K562 (cell line): Measurements from ENCODE around the gene IFNA7. TPM values are rescaled to one million over a fixed set of nuclear protein-coding genes. Genes with fewer than 3 reads are reported as not detected.

Experiments used
- ATAC-seq: fragments of 200-7000 bp; cut with Tn5 transposase; 3 replicates; pipeline ENCODE4 v1.9.1; 2020; ENCODE audit warnings: moderate library complexity
- BruUV-seq: library from RNA; stranded (reverse); fragments of 400-500 nt; replicated peaks from 2 replicates; lab custom pipeline; 2021; lab: Mats Ljungman, UMichigan
- CTCF ChIA-PET: fragments of 300-600 bp; formaldehyde crosslinking; extraction: SDS; loops from one replicate; lab custom pipeline; 2021; ENCODE audit warnings: low intra/inter-chr PET ratio; lab: Yijun Ruan, JAX
- POLR2A ChIA-PET: fragments of 300-600, 350-650 bp; sonication (Branson Sonifier 250); formaldehyde crosslinking; extraction: SDS; loops from one replicate; lab custom pipeline; 2021; ENCODE audit warnings: antibody characterized with exemption, inconsistent platforms; lab: Yijun Ruan, JAX
- DNase-seq, 4 experiments: peaks; one replicate each; pipeline versions ENCODE4 v3.0.0 to v3.0.0-alpha.2; 2011 to 2018; ENCODE audit warnings: low spot score in 3 of 4, mixed read lengths in 3 of 4; ENCODE audit errors: extremely low read depth in 1 of 4
- FAIRE-seq: peaks from 2 replicates; lab custom pipeline; 2011; peaks lifted over from hg19 to GRCh38; lab: Jason Lieb, UNC
- H2AFZ ChIP-seq: 2 replicates; pipeline ENCODE4 v1.6.0; 2011; ENCODE audit warnings: low read depth, low read length, control low read depth, inconsistent platforms
- H3K27ac ChIP-seq: fragments of 200-600 bp; 3 replicates; pipeline ENCODE4 v1.8.0; 2011; ENCODE audit warnings: low read depth, mild to moderate bottlenecking, control low read depth, inconsistent platforms, low read length, moderate library complexity, mixed read lengths; ENCODE audit errors: extremely low read depth
- H3K27me3 ChIP-seq, 2 experiments: fragments of 300-600 bp in 1 of 2; 2 replicates in 1 of 2; 3 replicates in 1 of 2; pipeline versions ENCODE4 v1.6.0 to v1.8.0; 2011; ENCODE audit warnings: inconsistent platforms in 2 of 2, low read length in 2 of 2, mild to moderate bottlenecking in 1 of 2, mixed read lengths in 1 of 2, moderate library complexity in 1 of 2; ENCODE audit not compliant: control insufficient read depth in 2 of 2, insufficient read depth in 2 of 2
- H3K36me3 ChIP-seq: fragments of 300-600 bp; 3 replicates; pipeline ENCODE4 v1.8.0; 2011; ENCODE audit warnings: mild to moderate bottlenecking, low read length, inconsistent platforms; ENCODE audit not compliant: control insufficient read depth, insufficient read depth
- H3K4me1 ChIP-seq, 2 experiments: fragments of 200-600 bp in 1 of 2; replicated peaks in 1 of 2; 2 replicates in 1 of 2; 3 replicates in 1 of 2; pipeline versions ENCODE4 v1.5.1 to v1.8.0; 2011; ENCODE audit warnings: inconsistent platforms in 2 of 2, low read length in 2 of 2, mild to moderate bottlenecking in 1 of 2, mixed read lengths in 1 of 2, moderate library complexity in 1 of 2; ENCODE audit not compliant: control insufficient read depth in 2 of 2, insufficient read depth in 2 of 2
- H3K4me2 ChIP-seq: 2 replicates; pipeline ENCODE4 v1.6.1; 2011; ENCODE audit warnings: low read length, control low read depth, inconsistent platforms, mixed read lengths; ENCODE audit not compliant: insufficient read depth
- H3K4me3 ChIP-seq: fragments of 200-600 bp; sonication (generic), shearing (Covaris generic); 2 replicates; pipeline ENCODE4 v1.5.1; 2016; ENCODE audit warnings: control low read depth, inconsistent platforms
- H3K79me2 ChIP-seq: fragments of 200-600 bp; 3 replicates; pipeline ENCODE4 v1.8.0; 2011; ENCODE audit warnings: low read length, inconsistent platforms; ENCODE audit not compliant: control insufficient read depth, insufficient read depth
- H3K9ac ChIP-seq, 2 experiments: 2 replicates each; pipeline versions ENCODE4 v1.6.0 to v1.6.1; 2011; ENCODE audit warnings: low read depth in 2 of 2, low read length in 2 of 2, control low read depth in 1 of 2, inconsistent platforms in 1 of 2, mild to moderate bottlenecking in 1 of 2, mixed read lengths in 1 of 2; ENCODE audit not compliant: insufficient read depth in 1 of 2
- H3K9me1 ChIP-seq: one replicate; pipeline ENCODE4 v1.6.0; 2011; ENCODE audit warnings: inconsistent platforms, mild to moderate bottlenecking, low read length, moderate library complexity; ENCODE audit not compliant: control insufficient read depth, insufficient read depth
- H3K9me3 ChIP-seq: replicated peaks from 2 replicates; pipeline ENCODE4 v1.5.1; 2011; ENCODE audit warnings: low read depth, low read length, inconsistent platforms; ENCODE audit not compliant: control insufficient read depth, insufficient read depth
- H4K20me1 ChIP-seq: replicated peaks from 2 replicates; pipeline ENCODE4 v1.6.1; 2011; ENCODE audit warnings: low read length, inconsistent platforms, mixed read lengths; ENCODE audit not compliant: control insufficient read depth, insufficient read depth
- CBX8 ChIP-seq: fragments of 200-600 bp; sonication (generic); IDR thresholded peaks from 2 replicates; pipeline ENCODE4 v1.6.1; 2012; ENCODE audit warnings: borderline replicate concordance, mixed run types, low read depth, mild to moderate bottlenecking, moderate library complexity, mixed read lengths, low read length, control low read depth, inconsistent platforms; ENCODE audit not compliant: poor library complexity, severe bottlenecking; ENCODE audit errors: extremely low read depth
- EWSR1 ChIP-seq: fragments of 450-650 bp; IDR thresholded peaks from 2 replicates; pipeline ENCODE4 v1.6.1; 2018; ENCODE audit warnings: borderline replicate concordance, mild to moderate bottlenecking, low read depth, moderate library complexity; ENCODE audit not compliant: partially characterized antibody
- HDAC3 ChIP-seq: fragments of 450-650 bp; IDR thresholded peaks from 2 replicates; pipeline ENCODE4 v1.6.1; 2018; ENCODE audit warnings: borderline replicate concordance, mild to moderate bottlenecking, moderate library complexity; ENCODE audit not compliant: partially characterized antibody
- LARP7 ChIP-seq: fragments of 450-650 bp; IDR thresholded peaks from 2 replicates; pipeline ENCODE4 v1.6.1; 2016
- NFYB ChIP-seq: IDR thresholded peaks from 2 replicates; pipeline ENCODE4 v1.6.1; 2011; ENCODE audit warnings: mild to moderate bottlenecking, moderate library complexity; ENCODE audit not compliant: insufficient read length; ENCODE audit errors: extremely low read depth
- ZFX ChIP-seq: sonication (generic); formaldehyde crosslinking; IDR thresholded peaks from 2 replicates; pipeline ENCODE4 v1.8.0; 2022; ENCODE audit warnings: mild to moderate bottlenecking, missing genetic modification reagents, moderate library complexity
- ZNF140 ChIP-seq: fragments of 250-450 bp; sonication (Bioruptor Pico); IDR thresholded peaks from 2 replicates; pipeline ENCODE4 v1.8.0; 2021; ENCODE audit warnings: moderate library complexity, mild to moderate bottlenecking, inconsistent platforms
- ZNF644 ChIP-seq: fragments of 200-800 bp; sonication (Bioruptor generic); IDR thresholded peaks from 2 replicates; pipeline ENCODE4 v1.6.1; 2016; ENCODE audit warnings: low read depth, missing genetic modification characterization, missing compliant biosample characterization
- ZNF77 ChIP-seq: fragments of 250-450 bp; sonication (Bioruptor Pico); IDR thresholded peaks from 2 replicates; pipeline ENCODE4 v1.5.0; 2020
- WGBS: fragments of 100-300 bp; shearing (Covaris generic); methylation state at CpG from one replicate; pipeline ENCODE4 v1.1.6; 2016; ENCODE audit warnings: low coverage, mixed read lengths; ENCODE audit not compliant: insufficient coverage; ENCODE audit errors: missing lambda C conversion rate; 5-methylcytosine and 5-hydroxymethylcytosine counted together
- in situ Hi-C: fragments of 300-500 bp; cut with MboI; formaldehyde crosslinking; loops from 4 replicates; pipeline ENCODE4 v1.15.0; 2018; ENCODE audit warnings: inconsistent platforms, mixed read lengths
- intact Hi-C: fragments of 100-400 bp; cut with micrococcal nuclease; formaldehyde crosslinking; loops from 2 replicates; pipeline ENCODE4 v1.14.2; 2022
- polyA plus RNA-seq, 8 experiments: library from polyadenylated mRNA; depleted of rRNA in 4 of 8; stranded (reverse) in 5 of 8; unstranded in 3 of 8; fragments of >200 nt; fragmentation: Nextera tagmentation in 2 of 8; fragmentation: Illumina TruSeq in 1 of 8; extraction: Ambion mirVana in 2 of 8; extraction: Trizol in 1 of 8; gene quantifications; 2 replicates each; pipeline versions ENCODE4 v1.2.1 to v1.2.3, GENCODE V29; 2011 to 2014; ENCODE audit warnings: inconsistent platforms in 1 of 8, missing spikeins in 1 of 8
- total RNA-seq, 7 experiments: library from RNA; depleted of rRNA in 6 of 7; stranded (reverse); fragments of >200 nt in 6 of 7; fragmentation: Illumina TruSeq in 2 of 7; extraction: Trizol in 2 of 7; gene quantifications; 2 replicates each; pipeline versions ENCODE4 v1.2.1 to v1.2.3, GENCODE V29; 2011 to 2021; ENCODE audit warnings: low replicate concordance in 1 of 7
- TF ChIP-seq, protein P1 (sequence below): fragments of 200-800 bp; sonication (Bioruptor generic); IDR thresholded peaks from 2 replicates; pipeline ENCODE4 v1.6.1; 2016; ENCODE audit warnings: missing genetic modification characterization, missing compliant biosample characterization

Gene IFNA7
- total and polyA plus RNA-seq, 9 of the 15 experiments (the other 6 are each of a cell fraction or from before 2014, with no cell fraction given), result not detected

DNA sequence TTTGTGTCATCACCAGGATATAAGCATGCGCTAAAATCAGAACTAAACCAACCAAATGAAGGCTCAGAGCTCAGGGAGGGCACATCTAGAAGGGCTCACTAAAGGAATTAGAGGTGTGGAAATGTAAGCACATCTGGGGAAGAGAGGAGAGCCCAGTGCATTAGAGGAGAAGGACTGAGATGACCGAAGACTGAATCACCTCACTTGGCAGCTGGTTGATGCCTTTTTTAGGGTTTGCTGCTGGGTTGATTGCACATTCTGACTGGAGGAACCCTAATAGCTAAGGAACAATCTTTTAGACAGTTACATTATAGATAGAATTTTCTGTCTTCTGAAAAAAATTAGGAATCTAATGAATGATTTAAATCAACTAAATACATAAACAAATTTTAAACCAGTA is 27.3 kb downstream of the IFNA7 start (continued):
- TF ChIP-seq EWSR1, result no peak
- no peak for TF ChIP-seq ZFX (CRISPR knock-in tag)
- TF ChIP-seq CBX8, result no peak

DNA sequence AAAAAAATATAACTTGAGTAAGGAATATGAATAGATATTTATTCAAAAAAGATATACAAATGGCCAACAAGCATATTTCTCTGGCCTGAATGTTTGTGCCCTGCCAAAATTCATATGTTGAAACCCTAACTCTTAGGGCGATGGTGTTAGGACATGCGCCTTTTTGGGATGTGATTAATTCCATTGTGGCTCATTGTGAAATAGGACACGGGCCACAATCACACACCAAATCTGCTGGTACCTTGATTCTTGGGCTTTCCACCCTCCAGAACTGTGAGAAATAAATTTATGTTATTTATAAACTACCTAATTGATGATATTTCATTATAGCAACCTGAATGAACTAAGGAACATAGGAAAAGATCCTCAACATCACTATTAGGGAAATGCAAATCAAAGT is 29.8 kb downstream of the IFNA7 start:
- Histone ChIP-seq H3K4me1 (no peaks in the 10 kb centered on the region), H4K20me1 (no peaks in the 10 kb centered on the region), H3K9me3 (no peaks in the 10 kb centered on the region), H3K27ac (no peak overlapping the region), H3K4me2 (no peak overlapping the region), H3K79me2 (no peaks in the 10 kb centered on the region), H2AFZ (no peak overlapping the region), H3K4me3 (no peak overlapping the region), H3K9ac (no peak overlapping the region), H3K9me1 (no peaks in the 10 kb centered on the region), H3K27me3 (no peaks in the 10 kb centered on the region), H3K36me3 (no peaks in the 10 kb centered on the region)
- POLR2A ChIA-PET, result no interaction called here
- BruUV-seq, result no TSS peak
- WGBS, result no CpG with 5 or more reads among the region's 3 CpGs
- FAIRE-seq (no peak), DNase-seq (no peak), ATAC-seq (no peak)
- TF ChIP-seq NFYB (no peak), LARP7 (no peak), ZNF644 (tag) (no peak), ZNF140 (CRISPR knock-in tag) (no peak), HDAC3 (no peak), ZNF77 (CRISPR knock-in tag) (no peak)
- TF ChIP-seq, protein P1, sequence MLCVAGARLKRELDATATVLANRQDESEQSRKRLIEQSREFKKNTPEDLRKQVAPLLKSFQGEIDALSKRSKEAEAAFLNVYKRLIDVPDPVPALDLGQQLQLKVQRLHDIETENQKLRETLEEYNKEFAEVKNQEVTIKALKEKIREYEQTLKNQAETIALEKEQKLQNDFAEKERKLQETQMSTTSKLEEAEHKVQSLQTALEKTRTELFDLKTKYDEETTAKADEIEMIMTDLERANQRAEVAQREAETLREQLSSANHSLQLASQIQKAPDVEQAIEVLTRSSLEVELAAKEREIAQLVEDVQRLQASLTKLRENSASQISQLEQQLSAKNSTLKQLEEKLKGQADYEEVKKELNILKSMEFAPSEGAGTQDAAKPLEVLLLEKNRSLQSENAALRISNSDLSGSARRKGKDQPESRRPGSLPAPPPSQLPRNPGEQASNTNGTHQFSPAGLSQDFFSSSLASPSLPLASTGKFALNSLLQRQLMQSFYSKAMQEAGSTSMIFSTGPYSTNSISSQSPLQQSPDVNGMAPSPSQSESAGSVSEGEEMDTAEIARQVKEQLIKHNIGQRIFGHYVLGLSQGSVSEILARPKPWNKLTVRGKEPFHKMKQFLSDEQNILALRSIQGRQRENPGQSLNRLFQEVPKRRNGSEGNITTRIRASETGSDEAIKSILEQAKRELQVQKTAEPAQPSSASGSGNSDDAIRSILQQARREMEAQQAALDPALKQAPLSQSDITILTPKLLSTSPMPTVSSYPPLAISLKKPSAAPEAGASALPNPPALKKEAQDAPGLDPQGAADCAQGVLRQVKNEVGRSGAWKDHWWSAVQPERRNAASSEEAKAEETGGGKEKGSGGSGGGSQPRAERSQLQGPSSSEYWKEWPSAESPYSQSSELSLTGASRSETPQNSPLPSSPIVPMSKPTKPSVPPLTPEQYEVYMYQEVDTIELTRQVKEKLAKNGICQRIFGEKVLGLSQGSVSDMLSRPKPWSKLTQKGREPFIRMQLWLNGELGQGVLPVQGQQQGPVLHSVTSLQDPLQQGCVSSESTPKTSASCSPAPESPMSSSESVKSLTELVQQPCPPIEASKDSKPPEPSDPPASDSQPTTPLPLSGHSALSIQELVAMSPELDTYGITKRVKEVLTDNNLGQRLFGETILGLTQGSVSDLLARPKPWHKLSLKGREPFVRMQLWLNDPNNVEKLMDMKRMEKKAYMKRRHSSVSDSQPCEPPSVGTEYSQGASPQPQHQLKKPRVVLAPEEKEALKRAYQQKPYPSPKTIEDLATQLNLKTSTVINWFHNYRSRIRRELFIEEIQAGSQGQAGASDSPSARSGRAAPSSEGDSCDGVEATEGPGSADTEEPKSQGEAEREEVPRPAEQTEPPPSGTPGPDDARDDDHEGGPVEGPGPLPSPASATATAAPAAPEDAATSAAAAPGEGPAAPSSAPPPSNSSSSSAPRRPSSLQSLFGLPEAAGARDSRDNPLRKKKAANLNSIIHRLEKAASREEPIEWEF (CRISPR knock-in tag), result no peak
- in situ Hi-C loops (no loop called here), intact Hi-C loops (no loop called here)
- CTCF ChIA-PET, result no interaction called here
